ENCODE data around the gene RHOV.
"Not testable (repeated sequence)": the region's sequence is repeated elsewhere in the genome, so short reads cannot be mapped to it uniquely, and the experiment has no call there.

Gene RHOV

DNA sequence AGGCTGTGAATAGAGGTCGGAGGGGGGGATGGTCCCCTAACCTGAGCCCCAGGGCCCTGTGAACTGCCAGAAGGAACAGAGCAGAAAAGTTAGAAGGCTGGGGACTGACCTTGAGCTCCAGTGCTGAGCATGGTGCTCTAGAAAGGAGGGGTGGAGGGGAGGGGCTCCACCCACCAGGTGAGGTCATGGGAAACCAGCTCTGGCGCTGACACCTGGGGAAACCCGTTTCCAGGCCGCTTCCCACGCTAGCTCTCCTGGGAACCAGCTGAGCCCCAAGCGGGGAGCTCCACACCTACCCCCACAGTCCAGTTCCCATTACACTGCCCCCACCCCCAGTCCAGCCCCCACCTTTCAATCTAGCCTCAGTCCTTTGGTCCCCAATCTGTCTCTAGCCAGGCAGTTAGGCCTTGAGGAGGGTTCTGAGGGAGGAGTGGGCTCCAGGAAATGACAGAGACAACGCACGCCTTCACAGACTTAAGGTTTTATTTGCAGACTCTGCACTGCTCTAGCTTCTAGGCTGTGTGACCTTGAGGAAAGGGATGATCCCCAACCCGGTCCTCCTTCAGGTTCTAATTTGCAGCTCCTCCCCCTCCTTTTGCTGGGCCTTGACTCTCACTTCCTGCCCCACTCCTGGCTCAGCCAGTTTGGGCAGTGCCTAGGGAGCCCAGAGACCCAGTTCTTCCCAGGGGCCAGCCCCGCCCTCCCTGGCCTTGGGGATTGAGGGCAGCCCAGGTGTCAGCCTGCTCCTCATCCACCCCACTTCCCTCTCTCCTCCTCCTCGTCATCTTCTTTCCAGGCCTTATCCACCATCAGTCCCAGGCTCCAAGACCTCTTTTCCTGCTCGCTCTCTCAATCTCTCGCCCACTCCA, 2.1 kb downstream of the RHOV start:
- DNase-seq = no peak

DNA sequence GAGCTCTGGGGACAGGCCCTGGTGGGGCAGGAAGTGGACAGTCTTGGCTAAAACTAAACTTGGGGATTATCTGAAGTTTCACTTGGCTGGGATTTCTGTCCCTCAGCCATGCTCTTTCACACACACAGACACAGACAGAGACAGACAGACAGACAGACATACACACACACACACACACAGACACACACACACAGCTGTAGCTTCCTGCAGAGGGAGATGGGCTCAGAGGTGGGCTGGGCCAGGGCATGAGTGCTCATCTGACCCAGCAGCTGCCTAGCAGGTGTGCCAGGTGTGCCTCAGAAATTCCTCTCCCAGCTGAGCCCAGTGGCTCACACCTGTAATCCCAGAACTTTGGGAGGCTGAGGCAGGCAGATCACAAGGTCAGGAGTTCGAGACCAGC, 3.3 kb downstream of the RHOV start:
- no peak for DNase-seq

DNA sequence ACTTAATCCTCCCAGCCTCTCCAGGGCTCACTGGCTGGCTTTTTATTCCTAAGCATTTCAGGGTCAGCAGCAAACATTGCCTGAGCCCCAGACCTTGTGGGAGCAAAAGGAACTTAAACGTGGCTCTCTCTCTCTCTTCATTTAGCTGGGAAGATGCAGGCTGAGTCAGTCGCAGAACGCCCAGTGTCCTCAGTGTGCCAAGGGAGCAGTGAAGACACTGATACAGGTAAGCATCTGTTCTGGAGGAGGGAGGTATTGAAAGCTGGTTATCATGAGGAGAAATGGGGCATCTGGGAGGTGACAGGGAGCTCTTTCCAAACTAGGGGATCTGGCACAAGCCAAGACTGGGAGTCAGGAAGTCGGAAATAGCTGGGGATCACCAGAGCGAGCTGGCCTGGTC, 4.3 kb downstream of the RHOV start:
- no peak for DNase-seq

DNA sequence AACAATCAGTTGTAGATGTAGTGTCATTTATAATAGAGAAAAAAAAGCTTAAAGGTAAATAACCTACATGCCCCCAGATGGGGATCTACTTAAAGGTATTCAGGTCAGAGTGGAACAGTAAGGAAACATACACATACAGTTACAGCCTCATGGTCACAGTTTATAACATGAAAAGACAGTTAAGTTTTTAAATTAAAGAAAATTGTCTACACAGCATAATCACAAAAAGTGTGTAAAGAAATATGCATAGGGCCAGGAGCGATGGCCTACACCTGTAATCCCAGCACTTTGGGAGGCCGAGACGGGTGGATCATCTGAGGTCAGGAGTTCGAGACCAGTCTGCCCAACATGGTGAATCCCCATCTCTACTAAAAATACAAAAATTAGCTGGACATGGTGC, 6.8 kb downstream of the RHOV start:
- DNase-seq = no peak

DNA sequence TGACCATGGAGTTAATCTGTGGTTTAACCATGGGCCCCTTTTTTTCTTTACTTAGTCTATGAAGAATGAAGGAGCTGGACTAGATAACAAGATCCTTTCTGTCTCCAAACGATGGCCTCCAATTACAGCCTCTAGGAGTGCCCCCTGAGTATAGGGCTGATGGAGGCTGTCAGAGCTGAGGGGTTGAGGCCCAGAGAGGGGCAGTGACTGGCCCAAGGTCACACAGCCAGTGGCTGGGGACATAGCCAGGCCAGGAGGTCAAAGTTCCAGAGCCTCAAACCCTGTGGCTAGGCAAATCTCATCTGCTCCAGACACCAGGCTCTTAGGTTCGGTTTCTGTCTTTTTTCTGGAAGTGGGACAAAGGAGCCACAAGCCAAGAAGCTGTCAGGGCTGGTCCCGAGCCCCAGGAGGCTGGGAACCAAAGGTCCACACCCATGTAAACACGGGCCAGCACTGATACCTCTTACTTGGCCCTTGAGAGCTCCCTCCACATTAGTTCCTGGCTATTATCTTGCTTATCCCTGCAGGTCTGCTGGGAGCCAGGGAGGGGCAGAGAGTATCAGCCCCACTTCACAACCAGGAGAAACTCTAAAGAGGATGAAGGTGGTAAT, 10.3 kb downstream of the RHOV start:
- DNase-seq = no peak

DNA sequence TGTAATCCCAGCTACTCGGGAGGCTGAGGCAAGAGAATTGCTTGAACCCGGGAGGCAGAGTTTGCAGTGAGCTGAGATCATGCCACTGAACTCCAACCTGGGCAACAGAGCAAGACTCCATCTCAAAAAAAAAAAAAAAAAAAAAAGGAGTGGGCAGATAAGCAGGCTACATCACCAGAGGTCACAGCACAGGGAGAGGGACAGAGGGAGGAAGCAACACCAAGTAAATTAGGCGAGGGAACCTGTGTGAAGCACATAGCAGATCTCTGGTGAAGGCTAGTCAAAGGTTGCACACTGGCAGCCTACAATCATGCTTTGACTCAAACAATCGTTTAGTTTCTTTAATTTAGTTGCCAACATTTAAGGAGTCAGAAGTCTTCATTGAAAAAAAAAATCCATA, 12.9 kb downstream of the RHOV start:
- DNase-seq = not testable (repeated sequence)

DNA sequence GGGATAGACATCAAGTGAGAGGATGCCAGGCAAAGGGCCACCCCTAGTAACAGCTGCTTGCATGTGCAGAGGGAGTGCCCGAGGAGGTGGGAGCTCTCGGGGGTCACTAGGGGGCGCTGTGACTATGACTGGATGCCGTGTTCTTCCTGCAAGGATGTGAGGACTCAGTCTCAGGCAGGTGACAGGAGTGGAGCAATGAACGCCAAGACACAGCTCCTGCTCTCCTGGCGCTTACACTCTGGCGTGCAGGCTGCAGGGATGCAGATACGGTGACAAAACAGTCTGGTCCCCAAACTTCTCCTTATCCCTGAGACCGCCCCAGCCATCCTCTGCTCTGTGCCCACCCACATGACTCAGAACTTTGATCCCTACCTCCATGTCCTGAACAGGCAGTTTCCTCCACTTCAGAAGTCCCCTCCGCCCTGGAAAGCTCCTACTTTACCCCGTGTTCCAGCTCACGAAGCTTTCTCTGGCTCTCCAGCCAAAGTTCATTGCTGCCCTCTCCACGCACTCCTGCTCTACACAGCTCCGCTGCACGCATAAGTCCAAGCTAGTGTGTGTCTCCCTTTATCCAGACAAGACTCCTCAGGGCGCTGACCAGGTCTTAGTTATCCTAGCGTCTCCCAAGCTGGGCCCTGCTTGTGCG, 14.7 kb downstream of the RHOV start:
- DNase-seq = peak; percentile 59

DNA sequence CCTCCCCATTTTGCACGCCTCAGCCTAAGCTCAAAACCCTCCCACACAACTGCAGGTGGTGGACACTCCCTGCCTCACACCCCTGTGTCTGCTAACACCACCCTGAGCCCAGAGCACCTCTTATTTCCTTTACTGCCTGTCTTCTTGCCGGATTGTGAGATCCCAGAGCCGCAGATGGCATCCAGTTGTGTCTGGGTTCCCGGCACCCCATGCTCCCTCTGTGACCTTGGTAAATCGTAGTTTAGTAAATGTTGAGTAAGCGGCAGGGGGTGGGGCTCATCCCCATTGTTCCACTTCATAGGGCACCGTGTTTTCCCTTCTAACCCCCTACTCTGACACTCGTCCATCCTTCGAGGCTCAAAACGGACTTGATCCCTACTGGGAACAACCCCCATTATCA, 15.3 kb downstream of the RHOV start:
- no peak for DNase-seq

DNA sequence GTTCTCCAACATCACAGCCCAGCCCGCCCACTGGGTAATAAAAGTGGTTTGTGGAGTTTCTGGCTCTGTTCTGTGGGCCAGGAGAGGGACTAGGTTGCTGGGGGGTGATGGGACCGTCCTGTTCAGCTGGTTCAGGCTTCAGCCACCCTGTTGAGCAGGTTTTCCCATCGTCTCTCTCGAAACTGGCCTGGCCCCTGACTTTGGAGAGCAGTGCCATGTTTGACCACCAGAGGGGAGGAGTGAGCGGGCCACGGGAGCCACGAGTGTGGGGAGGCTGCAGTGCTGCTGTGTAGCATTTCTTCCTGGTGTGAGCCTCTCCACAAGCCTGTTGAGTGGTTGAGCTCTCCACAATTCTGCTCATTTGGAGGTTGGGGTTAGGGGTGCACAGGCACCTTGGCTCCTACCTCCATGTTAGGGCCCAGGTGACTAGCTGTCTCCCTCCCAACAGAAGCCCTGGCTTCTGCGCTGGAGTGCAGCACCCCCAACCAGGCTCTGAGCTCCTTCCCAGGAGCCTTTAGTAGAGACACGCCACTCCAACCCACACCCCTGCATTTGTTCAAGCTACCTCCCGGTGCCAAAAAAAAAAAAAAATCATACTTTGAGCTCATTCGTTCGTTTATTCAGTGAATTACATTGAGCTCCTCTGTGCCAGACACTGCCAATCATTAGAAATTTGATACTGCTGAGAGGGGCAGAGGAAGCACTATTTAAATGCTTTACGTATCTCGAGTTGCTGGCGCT, 16.3 kb downstream of the RHOV start:
- peak; percentile 39 for DNase-seq

DNA sequence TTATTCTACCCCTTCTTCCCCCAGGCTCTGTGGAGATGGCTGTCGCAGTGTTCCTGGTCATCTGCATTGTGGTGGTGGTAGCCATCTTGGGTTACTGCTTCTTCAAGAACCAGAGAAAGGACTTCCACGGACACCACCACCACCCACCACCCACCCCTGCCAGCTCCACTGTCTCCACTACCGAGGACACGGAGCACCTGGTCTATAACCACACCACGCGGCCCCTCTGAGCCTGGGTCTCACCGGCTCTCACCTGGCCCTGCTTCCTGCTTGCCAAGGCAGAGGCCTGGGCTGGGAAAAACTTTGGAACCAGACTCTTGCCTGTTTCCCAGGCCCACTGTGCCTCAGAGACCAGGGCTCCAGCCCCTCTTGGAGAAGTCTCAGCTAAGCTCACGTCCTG, 17.3 kb downstream of the RHOV start:
- no peak for DNase-seq

DNA sequence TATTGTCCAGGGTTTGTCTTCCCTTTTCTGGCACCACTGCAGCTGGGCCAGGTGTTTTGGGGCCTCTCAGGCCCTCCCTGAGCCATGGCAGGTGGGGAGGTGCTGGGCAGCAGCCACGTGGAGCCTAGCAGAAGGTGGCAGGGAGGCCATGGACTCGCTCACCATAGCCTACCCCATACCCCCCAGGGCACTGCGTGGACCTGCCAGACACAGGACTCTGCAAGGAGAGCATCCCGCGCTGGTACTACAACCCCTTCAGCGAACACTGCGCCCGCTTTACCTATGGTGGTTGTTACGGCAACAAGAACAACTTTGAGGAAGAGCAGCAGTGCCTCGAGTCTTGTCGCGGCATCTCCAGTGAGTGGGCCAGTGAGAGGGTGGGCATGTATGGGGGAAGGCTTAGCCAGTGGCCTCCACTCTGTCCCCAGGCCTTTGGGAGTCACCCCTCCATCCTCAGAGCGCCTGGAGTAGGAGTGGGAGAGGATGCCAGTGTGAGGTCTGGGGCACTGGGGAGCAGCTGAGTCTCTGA, 18.3 kb downstream of the RHOV start:
- no peak for DNase-seq

DNA sequence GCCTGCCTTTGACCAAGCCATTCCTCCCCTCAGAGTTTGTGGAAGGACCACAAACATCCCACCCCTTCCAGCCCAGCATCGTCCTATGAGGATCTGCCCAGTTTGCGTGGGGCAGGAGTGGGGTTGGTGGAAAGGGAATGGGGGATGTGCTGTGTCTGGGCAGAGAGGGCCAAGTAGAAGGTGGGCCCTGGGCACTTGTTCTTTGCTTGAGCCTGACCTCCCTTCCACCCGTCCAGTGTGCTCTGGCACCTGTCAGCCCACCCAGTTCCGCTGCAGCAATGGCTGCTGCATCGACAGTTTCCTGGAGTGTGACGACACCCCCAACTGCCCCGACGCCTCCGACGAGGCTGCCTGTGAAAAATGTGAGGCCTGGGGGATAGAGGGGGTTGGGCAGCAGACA, 19.9 kb downstream of the RHOV start:
- no peak for DNase-seq

DNA sequence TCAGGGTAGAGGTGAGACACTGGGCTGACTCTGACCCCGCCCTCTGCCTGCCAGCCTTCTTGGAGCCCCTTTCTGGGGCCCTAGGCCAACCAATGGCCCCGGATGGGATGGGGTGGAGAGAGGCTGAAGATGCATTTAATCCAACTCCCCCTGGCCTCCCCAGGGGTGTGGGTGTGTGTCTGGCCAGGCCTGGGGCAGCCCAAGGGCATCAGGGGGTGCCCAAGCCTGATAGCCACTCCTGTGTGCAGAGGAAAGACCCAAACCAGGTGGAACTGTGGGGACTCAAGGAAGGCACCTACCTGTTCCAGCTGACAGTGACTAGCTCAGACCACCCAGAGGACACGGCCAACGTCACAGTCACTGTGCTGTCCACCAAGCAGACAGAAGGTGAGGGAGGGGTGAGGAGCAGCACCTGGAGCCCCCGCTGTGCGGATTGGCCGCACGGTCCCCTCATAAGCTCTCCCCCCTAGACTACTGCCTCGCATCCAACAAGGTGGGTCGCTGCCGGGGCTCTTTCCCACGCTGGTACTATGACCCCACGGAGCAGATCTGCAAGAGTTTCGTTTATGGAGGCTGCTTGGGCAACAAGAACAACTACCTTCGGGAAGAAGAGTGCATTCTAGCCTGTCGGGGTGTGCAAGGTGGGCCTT, 20.7 kb downstream of the RHOV start:
- no peak for DNase-seq

DNA sequence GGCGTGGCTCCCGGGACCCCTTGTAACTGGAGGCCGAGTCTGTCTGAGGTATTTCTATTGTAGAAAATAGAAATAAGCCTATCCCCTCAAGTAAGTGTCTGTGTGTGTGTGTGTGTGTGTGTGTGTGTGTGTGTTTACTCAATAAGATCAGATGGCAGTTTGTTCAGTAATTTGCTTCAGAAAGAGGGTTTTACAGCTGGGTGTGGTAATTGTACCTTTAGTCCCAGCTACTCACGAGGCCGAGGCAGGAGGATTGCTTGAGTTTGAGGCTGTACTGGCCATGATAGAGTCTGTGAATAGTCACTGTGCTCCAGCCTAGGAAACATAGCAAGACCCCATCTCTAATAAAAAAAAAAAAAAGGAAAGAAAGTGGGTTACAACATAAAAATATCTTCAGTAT, 21.5 kb downstream of the RHOV start:
- DNase-seq = no peak

DNA sequence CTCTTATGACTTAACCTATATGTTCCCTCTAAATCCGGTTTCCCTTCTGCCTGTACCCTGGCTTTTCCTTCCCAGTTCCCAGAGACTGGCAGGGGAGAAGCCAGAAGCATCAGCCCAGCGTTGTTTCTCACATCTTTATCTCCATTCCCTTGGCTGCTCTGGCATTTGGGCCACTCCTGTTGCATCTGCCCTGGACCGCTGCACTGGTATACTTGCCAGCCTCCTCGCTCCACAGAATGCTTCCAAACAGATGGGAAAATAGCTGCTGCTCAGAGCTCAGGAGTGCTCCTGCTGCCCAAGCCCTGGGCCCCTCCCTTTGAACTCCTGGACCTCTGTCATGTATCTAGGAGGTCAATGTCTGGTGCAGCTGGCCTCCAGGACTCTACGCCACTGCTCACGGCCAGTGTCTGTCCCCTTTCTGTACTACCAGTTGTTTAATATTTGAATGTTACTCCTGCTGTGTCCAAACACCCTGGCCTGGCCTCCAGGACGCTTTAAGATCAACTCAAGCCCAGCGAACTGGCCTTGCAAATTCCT, 23.4 kb downstream of the RHOV start:
- no peak for DNase-seq

DNA sequence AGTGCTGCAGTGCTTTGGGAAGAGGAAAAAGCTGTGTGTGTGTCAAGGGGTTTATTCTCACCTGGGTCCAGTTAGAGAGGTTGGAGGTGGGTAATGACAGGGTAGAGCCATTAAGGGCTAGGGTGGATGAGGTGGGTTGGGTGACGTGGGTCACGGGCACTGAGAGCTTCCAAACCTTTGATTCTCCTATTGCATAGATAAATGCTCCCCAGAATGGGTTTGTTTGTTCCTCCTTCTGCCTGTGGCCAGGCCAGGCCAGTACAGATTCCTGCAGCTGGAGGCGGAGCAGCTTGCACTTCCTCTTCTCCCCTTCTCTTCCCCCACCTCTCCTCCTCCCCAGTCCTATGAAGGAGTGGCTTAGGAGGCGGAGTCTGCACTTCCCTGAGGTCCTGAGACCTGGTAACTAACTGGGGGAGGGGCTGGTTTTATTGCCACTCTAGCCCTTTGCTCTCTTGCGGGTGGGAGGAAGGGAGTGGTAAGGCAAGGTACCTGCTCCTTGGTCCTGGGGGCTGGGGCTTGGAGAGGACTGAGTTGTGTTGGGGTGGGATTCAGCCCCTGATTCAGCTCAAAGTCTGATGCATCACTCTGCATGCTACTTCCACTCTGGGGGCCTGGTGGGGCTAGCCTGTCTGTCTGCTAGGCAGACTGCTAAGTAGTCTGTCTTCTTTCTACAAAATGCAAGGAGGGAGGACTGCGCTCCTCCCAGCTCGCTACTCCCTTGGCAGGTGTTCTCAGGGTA, 26.6 kb downstream of the RHOV start:
- no peak for DNase-seq

DNA sequence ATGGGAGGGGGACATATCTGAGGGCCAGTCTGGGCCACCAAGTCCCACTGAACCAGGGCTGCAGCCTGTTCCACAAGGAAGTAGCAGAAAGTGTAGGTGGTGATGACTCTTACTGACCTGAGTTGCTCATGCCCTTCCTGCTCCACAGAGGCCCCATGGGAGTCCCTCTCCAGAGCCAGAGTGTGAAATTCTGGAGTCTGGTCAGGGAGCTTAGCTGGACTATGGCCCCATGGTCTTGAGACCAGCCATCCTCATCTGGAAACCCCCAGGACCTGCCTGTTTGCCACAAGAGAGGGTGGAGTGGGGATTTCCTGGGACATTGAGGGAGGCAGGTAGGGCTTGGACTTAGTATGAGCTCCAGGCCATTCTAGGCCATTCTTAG, 27.2 kb downstream of the RHOV start:
- DNase-seq = no peak

DNA sequence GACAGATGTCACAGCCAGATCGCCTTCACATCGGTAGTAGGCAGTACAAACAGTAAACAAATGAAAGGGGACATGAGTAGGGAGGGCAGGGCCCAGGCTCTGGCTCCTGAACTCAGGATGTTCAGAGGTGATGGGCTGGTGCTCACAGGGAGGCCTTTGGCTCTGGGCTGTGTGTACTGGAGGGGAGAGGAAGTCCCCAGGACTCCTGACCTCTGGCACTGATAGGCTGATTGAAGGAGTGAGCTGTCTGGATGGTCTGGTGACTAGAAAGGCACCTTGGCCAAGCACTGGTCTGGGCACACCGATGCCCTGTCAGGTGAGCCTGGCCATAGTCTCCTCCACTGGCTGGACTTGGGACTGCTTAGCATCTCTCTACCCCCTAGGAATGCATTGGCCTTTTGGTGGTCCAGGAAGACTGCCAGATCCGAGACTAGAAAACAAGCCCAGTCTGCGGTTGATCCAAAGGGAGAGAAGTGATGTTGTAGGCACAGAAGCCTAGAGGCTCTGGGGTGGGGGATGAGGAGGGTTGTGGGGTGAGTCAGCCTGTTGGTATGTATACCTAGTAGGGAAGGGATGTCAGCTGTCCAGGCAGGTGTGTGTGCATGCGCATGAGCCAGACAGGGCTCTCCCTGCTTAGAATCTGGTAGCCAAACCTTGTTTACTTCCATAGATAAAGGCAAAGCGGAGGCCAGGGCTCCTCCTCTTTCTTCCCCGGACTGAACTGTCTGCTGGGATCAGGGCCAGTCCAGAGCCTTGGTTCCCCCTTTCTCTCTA, 28.3 kb downstream of the RHOV start:
- DNase-seq = no peak

DNA sequence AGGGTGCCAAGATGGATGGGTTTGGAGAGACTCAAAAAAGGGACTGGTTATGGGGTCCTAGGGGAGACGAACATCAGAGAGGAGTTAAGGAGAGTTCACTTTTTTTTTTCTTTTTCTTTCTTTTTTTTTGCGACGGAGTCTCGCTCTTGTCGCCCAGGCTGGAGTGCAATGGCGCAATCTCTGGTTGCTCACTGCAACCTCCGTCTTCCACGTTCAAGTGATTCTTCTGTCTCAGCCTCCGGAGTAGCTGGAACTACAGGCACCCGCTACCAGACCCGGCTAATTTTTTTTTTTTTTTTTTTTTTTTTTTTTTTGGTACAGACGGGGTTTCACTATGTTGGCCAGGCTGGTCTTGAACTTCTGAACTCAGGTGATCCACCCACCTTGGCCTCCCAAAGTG, 29.0 kb downstream of the RHOV start:
- no peak for DNase-seq

DNA sequence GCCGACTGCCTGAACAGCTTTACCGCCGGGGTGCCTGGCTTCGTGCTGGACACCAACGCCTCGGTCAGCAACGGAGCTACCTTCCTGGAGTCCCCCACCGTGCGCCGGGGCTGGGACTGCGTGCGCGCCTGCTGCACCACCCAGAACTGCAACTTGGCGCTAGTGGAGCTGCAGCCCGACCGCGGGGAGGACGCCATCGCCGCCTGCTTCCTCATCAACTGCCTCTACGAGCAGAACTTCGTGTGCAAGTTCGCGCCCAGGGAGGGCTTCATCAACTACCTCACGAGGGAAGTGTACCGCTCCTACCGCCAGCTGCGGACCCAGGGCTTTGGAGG, 29.4 kb downstream of the RHOV start:
- DNase-seq = no peak
